SHP77 (cell line): ENCODE data around the gene SMG1.

Experiments
- DNase-seq, 2 experiments: peaks; one replicate each; lab custom pipeline; 2025; lab: John Stamatoyannopoulos, UW

Gene SMG1

GRCh38 chr16:18852647-18853046 is 73.6 kb downstream of the SMG1 start:
- no peak for DNase-seq

- no peak for DNase-seq
Measured at GRCh38 chr16:18846416-18846815, 79.8 kb downstream of the SMG1 start.

GRCh38 chr16:18842565-18842964 is 83.6 kb downstream of the SMG1 start:
- no peak for DNase-seq

GRCh38 chr16:18841833-18842525 is 84.2 kb downstream of the SMG1 start:
- no peak for DNase-seq

GRCh38 chr16:18839555-18839954 is 86.7 kb downstream of the SMG1 start:
- no peak for DNase-seq

GRCh38 chr16:18836702-18837101 is 89.5 kb downstream of the SMG1 start:
- DNase-seq: no peak

GRCh38 chr16:18834864-18835263 is 91.3 kb downstream of the SMG1 start:
- DNase-seq: no peak

- no peak for DNase-seq
Measured at GRCh38 chr16:18833707-18834505, 92.3 kb downstream of the SMG1 start.

GRCh38 chr16:18832613-18833012 is 93.6 kb downstream of the SMG1 start:
- DNase-seq: no peak

- no peak for DNase-seq
Measured at GRCh38 chr16:18832006-18832405, 94.2 kb downstream of the SMG1 start.

- no peak for DNase-seq
Measured at GRCh38 chr16:18829251-18829650, 97.0 kb downstream of the SMG1 start.

GRCh38 chr16:18827890-18828289 is 98.3 kb downstream of the SMG1 start:
- no peak for DNase-seq

GRCh38 chr16:18816286-18816685 is 109.9 kb downstream of the SMG1 start:
- DNase-seq: no peak

- no peak for DNase-seq
Measured at GRCh38 chr16:18811925-18812324, 114.3 kb downstream of the SMG1 start.

- DNase-seq: no peak
Measured at GRCh38 chr16:18809165-18809564, 117.0 kb downstream of the SMG1 start.

GRCh38 chr16:18805257-18805773 is 120.9 kb downstream of the SMG1 start:
- no peak for DNase-seq

GRCh38 chr16:18804540-18804939 is 121.7 kb downstream of the SMG1 start:
- DNase-seq: no peak

GRCh38 chr16:18803569-18804462 is 122.4 kb downstream of the SMG1 start:
- DNase-seq: no peak

- DNase-seq: no peak
Measured at GRCh38 chr16:18802767-18803343, 123.4 kb downstream of the SMG1 start.

GRCh38 chr16:18801145-18801972 is 124.8 kb downstream of the SMG1 start, which contains the start of gene ARL6IP1:
Gene ARL6IP1 (minus strand): TSS chr16:18801549. CDS start chr16:18801466, 83 bp downstream.
- DNase-seq: peak; percentile 97 to 99

- no peak for DNase-seq
Measured at GRCh38 chr16:18800775-18801144, 125.4 kb downstream of the SMG1 start.
